HG03521 (cell line): ENCODE results near the gene MRAS.

Experiments
- ATAC-seq: cut with Tn5 transposase; IDR thresholded peaks from one replicate; pipeline ENCODE4 v1.9.1; 2021; ENCODE audit warnings: mild to moderate bottlenecking, moderate library complexity; ENCODE audit not compliant: unreplicated experiment

The MRAS gene

DNA sequence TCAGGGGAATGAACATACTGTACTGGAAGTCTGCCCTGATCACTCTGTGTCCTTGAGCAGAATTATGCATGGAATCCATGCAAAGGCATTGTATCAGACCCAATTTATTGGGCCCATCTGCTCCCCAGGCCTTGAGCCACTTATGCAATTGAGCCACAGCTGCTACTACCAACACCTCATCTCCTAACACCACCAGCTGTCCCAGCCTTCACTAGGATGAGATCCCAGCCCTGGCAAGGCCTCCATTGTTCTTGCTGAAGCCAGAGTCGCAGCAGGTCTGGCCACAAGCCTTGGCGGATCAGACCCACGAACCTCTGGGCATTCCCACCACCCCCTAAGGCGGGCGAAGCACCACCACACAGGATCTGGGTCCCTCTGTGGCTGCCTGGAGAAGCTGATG lies 9.6 kb upstream of the MRAS start:
- no peak for ATAC-seq

DNA sequence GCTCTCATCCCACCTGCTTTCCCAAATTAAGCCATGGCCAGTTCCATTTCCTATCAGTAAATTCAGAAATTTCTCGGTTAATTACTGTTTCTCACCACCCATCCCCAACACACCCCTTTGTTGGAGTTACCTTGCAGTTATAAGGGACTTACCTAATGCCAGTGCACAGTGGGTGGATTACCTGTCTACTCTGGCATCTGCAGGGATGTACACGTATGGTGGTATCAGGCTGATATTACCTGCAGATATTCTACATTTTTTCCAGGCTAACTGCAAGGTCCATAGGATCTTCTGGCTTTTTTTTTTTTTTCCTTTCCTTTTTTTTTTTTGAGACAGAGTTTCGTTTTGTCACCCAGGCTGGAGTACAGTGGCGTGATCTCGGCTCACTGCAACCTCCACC lies 7.9 kb upstream of the MRAS start:
- no peak for ATAC-seq

DNA sequence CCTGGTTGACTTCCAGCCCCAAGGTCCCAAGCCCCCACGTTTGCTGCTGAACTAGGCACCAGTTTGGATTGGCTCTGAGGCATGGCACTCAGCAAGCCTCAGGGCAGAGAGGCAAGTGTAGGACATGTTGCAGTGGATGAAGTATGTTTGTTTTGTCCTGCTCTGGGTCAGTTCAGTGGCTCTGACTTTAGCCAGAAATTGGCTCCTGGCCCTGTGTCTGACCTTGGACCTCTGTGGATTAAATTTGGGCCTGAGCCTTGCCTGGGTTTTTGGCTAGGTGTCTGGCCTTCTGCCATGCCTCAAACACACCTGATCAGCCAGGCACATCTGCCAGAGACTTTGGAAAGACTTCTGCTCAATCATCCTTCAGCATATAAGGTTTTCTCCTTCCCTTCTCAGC lies 3.6 kb upstream of the MRAS start:
- no peak for ATAC-seq

DNA sequence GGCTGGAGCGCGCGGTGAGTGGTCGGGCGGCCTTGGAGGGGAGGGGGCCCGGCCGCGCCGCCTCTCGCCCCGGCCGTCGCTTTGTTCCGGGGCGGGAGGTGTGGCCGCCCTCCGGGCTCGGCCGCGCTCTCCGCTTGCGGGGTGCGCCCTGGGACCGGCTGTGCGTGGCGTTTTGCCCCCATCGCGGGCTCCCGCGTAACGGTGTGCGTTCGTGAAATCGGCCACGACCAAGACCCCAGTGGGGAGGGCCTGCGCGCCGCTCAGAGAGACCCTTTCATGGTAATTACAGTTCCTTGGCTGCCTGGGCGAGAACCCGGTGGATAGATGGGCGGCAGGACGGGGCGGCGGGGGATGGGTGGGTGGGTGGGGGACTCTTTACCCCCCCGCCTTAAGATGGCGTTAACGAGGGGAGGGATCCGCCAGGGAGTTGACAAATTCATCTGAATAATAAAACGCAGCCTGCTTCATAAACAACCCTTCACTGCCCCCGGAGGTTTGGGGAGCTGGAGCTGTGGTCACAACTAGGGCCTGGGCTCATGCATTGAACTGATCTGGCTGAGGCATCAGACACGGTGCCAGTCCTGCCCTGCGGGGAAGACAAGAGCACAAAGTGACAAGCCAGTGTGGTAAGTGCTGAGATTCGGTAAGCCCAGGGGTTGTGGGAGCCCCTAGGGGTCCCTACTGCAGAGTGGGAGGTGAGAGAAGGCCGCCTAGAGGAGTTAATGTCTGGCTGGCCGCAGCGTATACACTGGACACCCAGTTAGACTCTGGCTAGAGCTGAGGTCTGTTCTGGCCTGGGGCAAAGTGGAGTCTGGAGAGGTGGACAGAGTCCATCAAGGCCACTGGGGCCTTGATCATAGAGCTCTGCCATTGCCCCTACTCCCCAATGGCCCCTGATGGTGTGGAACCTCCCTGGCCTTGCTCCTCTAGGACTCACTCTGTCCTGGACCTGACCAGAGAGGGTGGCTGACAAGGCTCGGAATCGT lies 668 bp downstream of the MRAS start:
- ATAC-seq = no peak

DNA sequence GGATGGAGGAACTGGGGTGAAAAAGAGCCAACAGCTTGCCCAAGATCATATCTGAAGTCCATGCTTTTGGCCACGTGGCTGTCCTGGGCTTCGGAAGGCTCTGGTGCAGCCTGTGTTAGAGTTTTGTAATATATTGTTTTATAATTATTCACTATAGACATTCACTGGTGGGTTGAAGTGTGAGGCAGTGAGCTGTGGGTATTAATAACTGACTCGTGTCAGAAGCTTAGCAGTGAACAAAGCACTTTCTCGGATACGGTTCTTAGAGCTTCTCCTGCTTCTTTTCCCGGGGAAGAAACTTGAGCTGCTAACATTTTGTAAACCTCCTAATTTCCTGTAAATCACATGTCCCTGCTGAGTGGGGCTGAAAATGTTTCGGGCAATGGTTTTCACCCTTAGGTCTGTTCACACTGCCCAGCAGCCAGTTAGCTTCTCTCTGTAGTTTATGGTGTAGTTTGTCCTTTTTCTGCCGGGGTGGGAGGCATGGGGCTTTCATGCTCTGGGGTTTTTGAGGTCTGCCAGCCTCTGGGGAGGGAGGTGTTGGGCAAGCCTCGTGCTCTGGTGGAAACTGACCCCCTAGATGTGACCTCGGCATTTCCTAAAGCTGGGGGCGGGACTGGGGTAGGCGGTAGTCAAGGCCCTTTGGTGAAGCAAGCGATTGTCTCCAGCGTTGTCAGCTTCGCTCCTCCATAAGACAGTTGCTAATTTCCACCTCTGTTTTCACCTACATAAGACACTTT lies 1.7 kb downstream of the MRAS start:
- no peak for ATAC-seq

DNA sequence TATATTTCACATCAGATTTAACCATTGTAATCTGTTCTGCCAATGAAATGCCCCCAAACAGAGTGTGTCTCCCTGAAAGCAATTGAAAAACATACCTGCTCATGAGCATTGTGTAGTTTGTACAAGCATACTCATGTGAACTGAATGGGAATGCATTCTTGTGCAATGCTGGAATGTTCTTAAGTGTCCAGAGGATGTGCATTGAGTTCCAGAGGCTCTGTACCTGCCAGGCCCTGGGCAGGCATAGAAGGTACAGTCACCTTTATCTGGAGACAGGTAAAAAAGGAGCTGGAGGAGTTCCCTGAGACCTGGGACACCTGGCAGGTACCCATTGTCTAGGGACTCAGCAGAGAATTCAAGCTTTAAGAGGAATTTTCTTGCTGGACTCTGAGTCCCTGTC lies 2.8 kb downstream of the MRAS start:
- ATAC-seq = no peak

DNA sequence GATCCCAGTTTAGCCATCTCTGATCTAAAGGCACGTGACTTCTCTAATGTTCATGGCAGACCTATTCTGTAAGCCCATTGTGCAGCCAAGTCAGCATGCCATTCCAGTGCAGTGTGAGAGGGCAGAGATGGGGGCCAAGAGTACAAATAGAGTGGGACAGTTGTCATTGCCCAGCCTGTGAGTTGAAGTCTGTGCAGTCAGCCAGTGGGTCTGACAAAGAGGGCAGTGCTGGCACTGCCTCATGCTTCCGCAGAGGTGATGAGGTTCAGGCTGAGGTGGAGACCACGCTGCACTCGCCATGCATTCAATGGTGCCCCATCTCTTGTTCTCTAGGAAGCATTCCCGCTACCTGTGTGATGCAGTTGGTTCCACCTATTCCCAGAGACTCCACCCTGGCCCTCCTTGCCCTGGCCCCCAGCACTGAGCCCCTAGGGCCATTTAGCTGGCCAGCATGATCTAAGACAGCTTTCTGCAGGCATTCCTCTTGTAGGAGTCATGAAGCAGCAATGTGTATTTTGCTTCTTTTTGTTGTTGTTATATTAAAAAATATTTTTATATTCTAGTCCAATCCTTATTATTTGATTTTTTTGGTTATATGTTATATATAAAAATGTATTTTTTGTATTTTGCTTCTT lies 3.7 kb downstream of the MRAS start:
- no peak for ATAC-seq

DNA sequence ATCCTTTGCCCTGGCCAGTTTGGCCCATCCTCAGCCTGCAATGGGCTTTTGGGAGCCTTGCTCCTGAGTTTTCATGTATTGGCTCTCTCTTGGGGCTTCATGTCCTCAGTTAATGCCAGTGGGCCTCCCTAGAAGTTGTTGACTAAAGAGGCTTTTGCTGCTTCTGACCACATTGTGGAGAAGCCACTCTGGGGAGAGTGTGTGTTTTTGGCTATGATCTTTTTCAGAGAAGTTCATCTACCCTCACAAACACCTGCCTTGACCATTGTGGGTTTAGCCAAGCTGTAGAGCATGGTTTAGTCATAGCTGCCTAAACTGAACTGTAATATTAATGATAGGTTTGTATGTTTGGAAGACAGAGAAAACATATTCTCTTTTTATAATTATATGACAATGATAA lies 6.0 kb downstream of the MRAS start:
- ATAC-seq = no peak

DNA sequence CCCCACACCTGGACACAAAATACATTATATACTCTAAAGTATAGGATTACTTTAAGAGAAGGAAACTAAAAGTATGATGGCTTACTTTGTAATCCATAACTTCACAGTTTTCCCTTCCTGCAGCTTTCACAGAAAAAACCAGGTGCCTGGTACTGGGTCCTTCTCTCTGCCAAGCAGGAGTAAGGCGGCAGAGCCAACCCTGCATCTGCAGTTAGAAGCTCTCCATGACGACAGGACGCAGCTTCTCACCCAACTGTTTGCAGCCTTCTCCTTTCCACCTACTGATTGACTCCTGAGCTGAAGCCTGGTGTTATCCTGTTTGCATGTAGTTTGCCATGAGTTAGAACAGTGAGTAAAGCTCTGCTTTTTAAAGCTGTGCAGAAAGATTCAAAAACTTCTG lies 6.7 kb downstream of the MRAS start:
- no peak for ATAC-seq

DNA sequence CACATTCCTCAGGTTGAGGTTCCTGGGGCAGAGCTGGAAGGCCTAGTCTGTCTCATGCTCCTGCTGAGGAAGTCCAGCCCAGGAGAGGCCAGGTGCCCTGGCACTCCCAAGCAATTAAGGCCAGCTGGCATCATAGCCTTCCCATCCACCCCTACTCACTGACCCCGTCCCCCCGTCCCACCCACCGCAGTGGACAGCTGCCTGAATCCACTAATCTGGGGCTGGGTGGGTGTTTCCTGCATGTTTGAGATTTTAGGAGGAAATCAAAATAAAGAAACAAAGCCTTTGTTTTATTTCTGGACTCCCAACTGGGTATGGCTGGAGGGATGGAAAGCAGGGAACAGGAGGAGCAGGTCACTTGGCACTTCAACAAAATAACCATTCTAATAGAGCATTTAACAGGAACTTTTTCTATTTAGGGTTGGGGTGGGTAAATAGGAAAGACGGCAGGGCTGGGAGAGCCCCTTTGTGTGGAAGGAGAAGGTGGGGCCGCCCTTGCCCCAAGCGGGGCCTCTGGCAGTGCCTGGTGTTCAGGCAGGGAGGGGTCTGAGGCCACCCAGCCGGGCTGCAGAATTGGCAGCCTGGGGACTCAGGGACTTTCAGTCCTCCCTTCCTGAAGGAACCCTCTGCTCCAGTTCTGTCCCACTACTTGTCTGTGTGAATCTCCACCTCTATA lies 8.5 kb downstream of the MRAS start:
- no peak for ATAC-seq

DNA sequence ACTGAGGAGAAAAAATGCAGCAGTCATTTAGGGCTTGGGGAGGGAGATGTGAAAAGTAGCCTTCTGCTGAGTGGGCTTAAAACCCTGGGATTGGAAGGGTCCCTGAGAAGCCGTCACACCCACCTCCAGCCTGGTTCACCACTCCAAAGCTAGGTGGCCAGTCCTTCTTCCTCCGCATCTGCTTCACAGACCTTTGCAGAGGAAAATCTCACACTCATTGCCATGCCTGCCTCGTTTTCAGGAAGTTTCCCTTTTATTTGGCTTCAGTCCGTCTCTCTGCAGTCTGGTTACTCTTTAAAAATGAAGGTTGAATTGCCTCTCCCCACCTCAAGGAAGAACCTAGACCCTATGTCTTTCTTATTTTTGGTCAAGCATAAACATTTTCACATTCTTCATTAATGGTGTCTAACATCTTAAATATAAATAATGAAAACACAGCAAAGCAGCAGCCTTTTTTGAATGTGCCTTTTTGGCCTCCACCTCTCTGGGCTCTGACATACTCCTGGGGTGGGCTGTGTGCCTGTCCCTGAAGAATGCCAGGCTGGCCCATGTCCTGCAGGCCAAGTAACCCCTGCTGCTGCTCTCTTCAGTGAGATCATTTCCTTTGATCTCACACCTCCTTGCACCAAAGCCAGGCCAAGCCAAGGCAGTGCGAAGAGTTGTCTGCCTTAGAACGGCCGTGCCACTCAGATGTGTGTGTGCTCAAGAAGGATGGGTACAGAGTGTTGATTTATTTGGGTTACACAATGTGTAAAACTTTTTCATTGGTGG lies 11.0 kb downstream of the MRAS start:
- ATAC-seq = no peak

DNA sequence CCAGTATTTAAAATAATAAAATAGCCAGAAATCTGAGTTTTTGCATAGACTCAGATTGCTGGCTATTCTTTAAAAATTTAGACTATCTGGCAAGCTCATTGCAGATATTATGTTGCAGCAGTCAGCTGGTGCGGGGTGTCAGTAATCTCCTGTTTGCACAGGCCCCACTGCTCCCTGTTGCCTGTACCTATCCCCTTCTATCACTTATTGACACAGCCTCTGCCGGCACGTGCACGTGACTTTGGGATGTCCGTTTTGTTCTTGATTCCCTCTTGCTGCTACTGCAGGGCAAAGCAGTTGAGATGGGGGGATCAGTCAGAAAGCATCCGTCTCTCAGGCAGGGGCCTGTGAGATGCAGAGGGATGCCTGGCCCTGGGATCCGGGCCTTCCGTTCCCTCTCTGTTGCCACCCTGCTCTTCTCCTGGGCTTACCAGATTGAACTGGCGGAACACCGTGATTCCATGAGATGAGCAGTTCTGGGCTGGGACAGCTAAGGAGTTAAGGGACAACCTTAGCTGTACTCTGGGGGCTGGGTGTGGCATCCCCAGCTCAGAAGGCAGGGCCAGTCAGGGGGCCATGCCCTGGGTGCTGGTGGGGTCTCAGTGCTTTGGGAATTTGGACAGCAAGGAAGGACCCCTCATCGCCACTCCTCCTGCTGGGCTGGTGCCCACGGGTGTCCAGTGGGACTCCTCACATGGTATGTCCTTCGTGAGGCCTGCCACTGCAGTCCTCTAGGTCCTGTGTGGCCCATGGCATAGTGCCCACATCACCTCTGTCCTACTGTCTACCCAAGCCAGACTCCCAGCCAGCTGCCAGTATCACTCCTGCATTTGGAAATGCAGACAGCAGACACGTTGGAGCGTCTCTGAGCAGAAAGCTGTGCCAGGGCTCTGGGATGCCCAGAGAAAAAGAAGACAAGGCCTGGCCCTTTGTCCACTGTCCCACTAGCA lies 11.8 kb downstream of the MRAS start:
- no peak for ATAC-seq

DNA sequence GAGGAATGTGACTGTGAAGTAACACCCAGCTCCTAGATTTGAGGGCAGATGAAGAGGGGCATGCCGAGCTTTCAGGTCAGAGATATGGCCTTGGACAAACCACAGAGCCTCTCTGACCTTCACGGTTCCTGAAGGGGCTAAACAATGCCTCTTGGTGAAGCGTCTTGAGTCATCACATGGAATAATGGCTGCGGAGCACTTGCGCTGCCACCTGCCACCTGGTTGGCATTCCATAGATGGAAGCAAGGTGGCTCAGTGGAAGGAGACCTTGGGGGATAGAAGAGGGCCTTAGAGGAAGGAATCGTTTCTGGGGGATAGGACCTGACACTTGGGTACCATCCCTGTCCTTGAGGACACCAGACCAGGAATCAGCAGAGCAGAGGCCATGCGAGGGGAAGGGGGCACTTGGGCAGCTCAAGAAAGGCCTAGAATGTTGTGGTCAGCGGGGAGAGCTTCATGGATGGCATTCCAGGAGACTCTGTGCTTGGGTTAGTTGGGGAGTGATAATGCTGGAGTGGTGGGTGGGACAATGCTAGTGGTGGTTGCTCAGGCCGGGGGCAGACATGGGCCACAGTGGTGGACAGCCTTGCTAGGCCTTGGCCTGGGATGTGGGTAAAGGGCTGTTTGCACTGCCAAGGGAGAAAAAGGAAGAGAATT lies 12.6 kb downstream of the MRAS start:
- ATAC-seq = no peak

DNA sequence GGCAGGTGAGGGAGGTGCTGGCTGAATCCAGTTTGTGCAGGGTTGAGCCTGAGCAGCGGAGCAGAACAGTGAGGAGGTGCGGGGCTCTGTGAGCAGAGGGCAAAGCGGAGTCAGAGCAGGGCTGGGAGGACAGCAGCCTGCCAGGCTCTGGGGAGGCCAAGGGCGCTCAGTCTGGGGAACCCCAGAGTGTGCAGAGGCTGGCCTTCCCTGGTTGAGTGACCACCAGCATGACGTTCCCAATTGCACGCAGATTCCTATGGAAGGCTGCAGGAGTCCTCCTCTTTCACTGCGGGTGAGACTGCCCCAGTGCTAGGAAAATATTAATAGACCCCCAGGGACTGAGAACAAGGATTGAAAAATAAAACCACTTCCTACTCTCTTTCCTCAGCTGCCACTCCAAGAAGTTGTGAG lies 13.2 kb downstream of the MRAS start:
- no peak for ATAC-seq

DNA sequence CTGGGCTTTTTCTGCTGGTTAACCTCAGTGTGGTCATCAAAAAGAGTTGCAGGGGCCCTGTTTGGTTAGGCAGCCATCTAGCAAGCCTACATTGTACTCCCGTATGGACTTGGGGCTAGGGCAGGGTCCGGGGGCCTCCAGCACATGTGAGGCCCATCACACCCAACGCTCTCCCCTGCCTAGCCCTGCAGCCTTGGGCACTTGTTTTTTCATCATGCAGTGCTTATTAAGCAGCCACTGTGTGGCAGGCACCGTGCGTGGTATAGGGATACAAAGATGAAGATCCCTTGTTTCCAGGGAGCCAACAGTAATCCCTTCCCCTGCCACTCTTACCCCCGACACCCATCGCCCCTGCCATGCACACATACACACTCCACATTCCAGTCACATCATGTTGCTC lies 14.2 kb downstream of the MRAS start:
- ATAC-seq = no peak

DNA sequence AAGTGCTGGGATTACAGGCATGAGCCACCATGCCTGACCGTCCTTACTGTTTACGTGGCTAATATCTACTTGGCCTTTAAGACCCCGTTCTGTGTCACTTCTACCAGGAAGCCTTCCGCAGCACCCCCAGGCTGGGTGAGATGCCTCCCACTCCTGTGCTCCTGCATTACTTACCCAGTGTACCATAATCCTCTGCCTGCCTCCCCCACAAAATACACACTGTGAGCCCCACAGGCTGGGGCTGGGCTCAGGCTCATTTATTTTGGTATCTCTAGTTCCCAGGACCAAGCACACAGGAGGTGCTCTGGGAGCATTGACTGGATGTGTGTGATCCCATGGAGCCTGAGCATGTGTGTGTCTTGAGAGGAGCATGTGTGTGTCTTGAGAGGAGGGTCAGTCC lies 14.9 kb downstream of the MRAS start:
- no peak for ATAC-seq

DNA sequence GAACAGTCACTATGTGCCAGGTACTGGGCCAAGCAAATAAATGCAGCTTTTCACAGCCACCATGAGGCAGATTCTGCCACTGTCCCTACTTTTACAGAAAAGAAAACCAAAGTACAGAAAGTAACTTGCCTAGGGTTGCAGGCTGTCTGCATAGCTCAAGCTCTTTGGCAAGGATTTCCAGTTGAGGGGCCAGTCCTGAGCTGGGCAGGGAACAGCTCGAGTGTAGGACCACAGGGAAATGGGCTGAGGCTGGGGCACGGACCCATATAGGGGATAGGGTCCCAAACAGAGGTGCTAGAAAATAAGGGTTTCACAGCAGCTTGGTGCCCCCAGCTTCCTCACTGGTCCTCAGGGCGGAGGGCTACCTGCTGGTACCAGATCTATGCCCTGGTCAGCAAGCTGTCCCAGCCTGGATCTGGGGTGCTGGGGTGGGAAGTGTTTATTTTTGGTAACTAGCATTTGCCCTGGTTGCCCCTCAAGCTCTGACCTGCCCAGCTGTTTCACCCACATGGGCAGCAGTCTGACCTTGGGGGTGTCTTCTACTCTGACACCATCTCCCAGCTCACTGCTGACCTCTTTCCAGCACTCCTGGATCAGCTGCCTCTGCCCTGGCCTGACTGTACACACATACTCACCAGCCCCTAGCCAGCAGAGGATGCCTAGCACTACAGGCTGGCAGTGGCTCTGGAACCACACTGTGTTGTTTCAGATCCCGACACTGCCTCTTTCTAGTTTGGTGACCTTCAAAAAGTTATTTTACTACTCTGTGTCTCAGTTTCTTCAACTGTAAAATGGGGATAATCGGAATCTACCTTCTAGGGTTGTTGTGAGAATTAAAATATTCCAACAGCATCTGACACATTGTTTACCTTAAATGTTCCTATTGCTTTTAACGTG lies 16.2 kb downstream of the MRAS start:
- no peak for ATAC-seq

DNA sequence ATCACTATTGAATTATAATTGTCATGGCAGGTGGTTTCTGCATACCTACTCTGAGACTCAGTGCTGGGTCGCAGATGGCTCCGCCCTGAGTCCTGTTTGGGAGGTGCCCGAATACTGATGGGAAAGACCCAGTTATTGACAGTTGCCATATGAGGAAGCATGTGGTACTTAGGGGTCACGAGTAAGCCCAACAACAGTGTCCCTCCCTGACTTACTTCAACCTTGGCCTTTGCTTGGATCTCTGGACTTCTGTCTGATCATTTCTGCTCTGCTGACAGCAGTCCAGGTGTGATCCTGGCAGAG lies 16.8 kb downstream of the MRAS start:
- ATAC-seq = no peak
